Smooth muscle cell (in vitro differentiated cells): ENCODE measurements around the gene LYL1. TPM values are rescaled to one million over a fixed set of nuclear protein-coding genes. Genes with fewer than 3 reads are reported as not detected.

Source experiments
- DNase-seq: peaks from one replicate; lab custom pipeline; 2025; ENCODE audit not compliant: unreplicated experiment; lab: John Stamatoyannopoulos, UW
- H2AFZ ChIP-seq: fragments of 200-600 bp; sonication (generic); 2 replicates; pipeline ENCODE4 v1.6.0; 2016; ENCODE audit warnings: antibody characterized with exemption, low read depth, mild to moderate bottlenecking
- H3F3A ChIP-seq: fragments of 200-600 bp; sonication (generic); 2 replicates; pipeline ENCODE4 v1.6.0; 2017; ENCODE audit warnings: antibody characterized with exemption, low read depth
- H3K27ac ChIP-seq: fragments of 200-600 bp; sonication (generic); 2 replicates; pipeline ENCODE4 v1.5.1; 2016; ENCODE audit warnings: low read depth, mild to moderate bottlenecking
- H3K27me3 ChIP-seq: fragments of 200-600 bp; sonication (generic); 2 replicates; pipeline ENCODE4 v1.6.1; 2016; ENCODE audit warnings: low read depth, mild to moderate bottlenecking
- H3K36me3 ChIP-seq: fragments of 200-600 bp; sonication (generic); 2 replicates; pipeline ENCODE4 v1.5.1; 2016; ENCODE audit warnings: low read depth
- H3K4me1 ChIP-seq: fragments of 200-600 bp; sonication (generic); 2 replicates; pipeline ENCODE4 v1.5.1; 2016; ENCODE audit warnings: low read depth
- H3K4me2 ChIP-seq: fragments of 200-600 bp; sonication (generic); 2 replicates; pipeline ENCODE4 v1.6.0; 2016; ENCODE audit warnings: mild to moderate bottlenecking
- H3K4me3 ChIP-seq: fragments of 200-600 bp; sonication (generic); 2 replicates; pipeline ENCODE4 v1.5.1; 2016; ENCODE audit warnings: mild to moderate bottlenecking
- H3K79me2 ChIP-seq: fragments of 200-600 bp; sonication (generic); 2 replicates; pipeline ENCODE4 v1.6.0; 2016; ENCODE audit warnings: low read depth, mild to moderate bottlenecking
- H3K9ac ChIP-seq: fragments of 200-600 bp; sonication (generic); 2 replicates; pipeline ENCODE4 v1.6.0; 2016; ENCODE audit warnings: low read depth
- H3K9me3 ChIP-seq: fragments of 200-600 bp; sonication (generic); replicated peaks from 2 replicates; pipeline ENCODE4 v1.5.1; 2016; ENCODE audit warnings: low read depth
- H4K20me1 ChIP-seq: fragments of 200-600 bp; sonication (generic); 2 replicates; pipeline ENCODE4 v1.6.0; 2016; ENCODE audit warnings: low read depth
- WGBS: methylation state at CpG from one replicate; pipeline ENCODE4 v1.1.7; 2016; ENCODE audit warnings: low lambda C conversion rate; 5-methylcytosine and 5-hydroxymethylcytosine counted together
- polyA plus RNA-seq: library from polyadenylated mRNA; unstranded; fragments of >200 nt; fragmentation: Nextera tagmentation; extraction: Ambion mirVana; gene quantifications from 2 replicates; pipeline ENCODE4 v1.2.1, GENCODE V29; 2016
- total RNA-seq: library from RNA; depleted of rRNA; stranded (reverse); fragments of >200 nt; gene quantifications from 2 replicates; pipeline ENCODE4 v1.2.3, GENCODE V29; 2014
- TF ChIP-seq, protein P1 (sequence below): fragments of 200-600 bp; sonication (generic); IDR thresholded peaks from 2 replicates; pipeline ENCODE4 v1.5.1; 2017; ENCODE audit warnings: borderline replicate concordance, mild to moderate bottlenecking, antibody characterized with exemption; ENCODE audit not compliant: insufficient read depth, poor library complexity, severe bottlenecking

LYL1 gene
- total and polyA plus RNA-seq, 2 experiments from 2014 or later = 2.8 to 3.2 TPM

DNA sequence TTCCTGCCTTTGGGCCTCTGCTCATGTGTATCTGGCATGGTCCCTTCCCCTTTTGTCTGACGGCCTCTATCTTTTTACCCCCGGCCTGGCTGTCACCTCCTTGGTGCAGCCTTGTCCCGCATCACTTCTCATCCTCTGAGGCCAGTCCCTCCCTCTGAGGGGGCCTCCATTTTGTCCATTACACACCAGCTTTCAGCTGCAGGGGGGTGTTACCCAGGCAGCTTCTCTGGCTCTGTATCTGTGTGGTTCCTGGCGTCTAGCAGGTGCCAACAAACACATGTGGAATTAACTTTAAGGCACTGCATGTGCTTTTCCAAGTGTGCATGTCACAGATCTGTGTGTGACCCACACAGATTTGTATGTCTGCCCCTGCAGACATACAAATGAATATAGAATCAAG is 52.4 kb downstream of the LYL1 start:
- Histone ChIP-seq H3F3A (peaks cover 9% of the 10 kb centered on the region), H3K4me3 (no peak overlapping the region), H3K4me1 (peaks cover 35% of the 10 kb centered on the region), H3K9ac (no peak overlapping the region), H3K27me3 (no peaks in the 10 kb centered on the region), H3K4me2 (no peak overlapping the region), H3K79me2 (no peaks in the 10 kb centered on the region), H3K27ac (no peak overlapping the region), H3K9me3 (no peaks in the 10 kb centered on the region), H3K36me3 (no peaks in the 10 kb centered on the region), H2AFZ (no peak overlapping the region), H4K20me1 (no peaks in the 10 kb centered on the region)
- TF ChIP-seq, protein P1, sequence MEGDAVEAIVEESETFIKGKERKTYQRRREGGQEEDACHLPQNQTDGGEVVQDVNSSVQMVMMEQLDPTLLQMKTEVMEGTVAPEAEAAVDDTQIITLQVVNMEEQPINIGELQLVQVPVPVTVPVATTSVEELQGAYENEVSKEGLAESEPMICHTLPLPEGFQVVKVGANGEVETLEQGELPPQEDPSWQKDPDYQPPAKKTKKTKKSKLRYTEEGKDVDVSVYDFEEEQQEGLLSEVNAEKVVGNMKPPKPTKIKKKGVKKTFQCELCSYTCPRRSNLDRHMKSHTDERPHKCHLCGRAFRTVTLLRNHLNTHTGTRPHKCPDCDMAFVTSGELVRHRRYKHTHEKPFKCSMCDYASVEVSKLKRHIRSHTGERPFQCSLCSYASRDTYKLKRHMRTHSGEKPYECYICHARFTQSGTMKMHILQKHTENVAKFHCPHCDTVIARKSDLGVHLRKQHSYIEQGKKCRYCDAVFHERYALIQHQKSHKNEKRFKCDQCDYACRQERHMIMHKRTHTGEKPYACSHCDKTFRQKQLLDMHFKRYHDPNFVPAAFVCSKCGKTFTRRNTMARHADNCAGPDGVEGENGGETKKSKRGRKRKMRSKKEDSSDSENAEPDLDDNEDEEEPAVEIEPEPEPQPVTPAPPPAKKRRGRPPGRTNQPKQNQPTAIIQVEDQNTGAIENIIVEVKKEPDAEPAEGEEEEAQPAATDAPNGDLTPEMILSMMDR = no peak
- 87% methylated on average over 4 of the region's 4 CpGs for WGBS
- DNase-seq = no peak

Other genes with a start within 250 kb of the LYL1 start
- gene DNASE2, start 221.4 kb downstream of the LYL1 start, total RNA-seq = 19.5 and 26.3 TPM in 2 replicates
- gene DNASE2, start 221.4 kb downstream of the LYL1 start, polyA plus RNA-seq = 44.9 and 48.1 TPM in 2 replicates
- gene KLF1, start 215.7 kb downstream of the LYL1 start, total RNA-seq = not detected in 2 replicates
- gene KLF1, start 215.7 kb downstream of the LYL1 start, polyA plus RNA-seq = 0.09 TPM in 1 of 2 replicates, not detected in the other
- gene GCDH, start 211.7 kb downstream of the LYL1 start, total RNA-seq = 9.7 and 17.4 TPM in 2 replicates
- 10.9 and 15.3 TPM in 2 replicates for gene GCDH, start 211.7 kb downstream of the LYL1 start, polyA plus RNA-seq
- 0.90 and 1.4 TPM in 2 replicates for gene SYCE2, start 183.6 kb downstream of the LYL1 start, total RNA-seq
- gene SYCE2, start 183.6 kb downstream of the LYL1 start, polyA plus RNA-seq = 0.91 and 2.9 TPM in 2 replicates
- gene FARSA, start 169.1 kb downstream of the LYL1 start, total RNA-seq = 28.6 and 46.1 TPM in 2 replicates
- gene FARSA, start 169.1 kb downstream of the LYL1 start, polyA plus RNA-seq = 86.9 and 94.0 TPM in 2 replicates
- 800 and 956 TPM in 2 replicates for gene CALR, start 164.2 kb downstream of the LYL1 start, total RNA-seq
- gene CALR, start 164.2 kb downstream of the LYL1 start, polyA plus RNA-seq = 640 and 833 TPM in 2 replicates
- 74.4 and 97.1 TPM in 2 replicates for gene RAD23A, start 157.0 kb downstream of the LYL1 start, total RNA-seq
- gene RAD23A, start 157.0 kb downstream of the LYL1 start, polyA plus RNA-seq = 176 and 191 TPM in 2 replicates
- 51.5 and 51.6 TPM in 2 replicates for gene GADD45GIP1, start 145.6 kb downstream of the LYL1 start, total RNA-seq
- 152 and 153 TPM in 2 replicates for gene GADD45GIP1, start 145.6 kb downstream of the LYL1 start, polyA plus RNA-seq
- not detected in 2 replicates for gene DAND5, start 133.3 kb downstream of the LYL1 start, total RNA-seq
- gene DAND5, start 133.3 kb downstream of the LYL1 start, polyA plus RNA-seq = 0.18 TPM in 1 of 2 replicates, not detected in the other
- 2.3 TPM in 2 replicates for gene NFIX, start 107.4 kb downstream of the LYL1 start, total RNA-seq
- 1.8 and 1.9 TPM in 2 replicates for gene NFIX, start 107.4 kb downstream of the LYL1 start, polyA plus RNA-seq
- 19.1 and 21.9 TPM in 2 replicates for gene TRMT1, start 13.9 kb upstream of the LYL1 start, total RNA-seq
- 37.4 and 44.3 TPM in 2 replicates for gene TRMT1, start 13.9 kb upstream of the LYL1 start, polyA plus RNA-seq
- gene NACC1, start 15.4 kb upstream of the LYL1 start, total RNA-seq = 34.1 and 44.6 TPM in 2 replicates
- 9.9 and 12.8 TPM in 2 replicates for gene NACC1, start 15.4 kb upstream of the LYL1 start, polyA plus RNA-seq
- gene STX10, start 47.5 kb upstream of the LYL1 start, total RNA-seq = 37.6 and 59.6 TPM in 2 replicates
- 69.1 and 83.1 TPM in 2 replicates for gene STX10, start 47.5 kb upstream of the LYL1 start, polyA plus RNA-seq
- gene IER2, start 47.6 kb upstream of the LYL1 start, total RNA-seq = 113 and 118 TPM in 2 replicates
- 732 and 766 TPM in 2 replicates for gene IER2, start 47.6 kb upstream of the LYL1 start, polyA plus RNA-seq